ENCODE measurements around the gene KIAA0753. TPM values are rescaled to one million over a fixed set of nuclear protein-coding genes. Genes with fewer than 3 reads are reported as not detected.

The KIAA0753 gene
- polyA plus RNA-seq, 1 donor (not counting 4 experiments of a cell fraction or from before 2014, with no cell fraction given) = 11.6 TPM

DNA sequence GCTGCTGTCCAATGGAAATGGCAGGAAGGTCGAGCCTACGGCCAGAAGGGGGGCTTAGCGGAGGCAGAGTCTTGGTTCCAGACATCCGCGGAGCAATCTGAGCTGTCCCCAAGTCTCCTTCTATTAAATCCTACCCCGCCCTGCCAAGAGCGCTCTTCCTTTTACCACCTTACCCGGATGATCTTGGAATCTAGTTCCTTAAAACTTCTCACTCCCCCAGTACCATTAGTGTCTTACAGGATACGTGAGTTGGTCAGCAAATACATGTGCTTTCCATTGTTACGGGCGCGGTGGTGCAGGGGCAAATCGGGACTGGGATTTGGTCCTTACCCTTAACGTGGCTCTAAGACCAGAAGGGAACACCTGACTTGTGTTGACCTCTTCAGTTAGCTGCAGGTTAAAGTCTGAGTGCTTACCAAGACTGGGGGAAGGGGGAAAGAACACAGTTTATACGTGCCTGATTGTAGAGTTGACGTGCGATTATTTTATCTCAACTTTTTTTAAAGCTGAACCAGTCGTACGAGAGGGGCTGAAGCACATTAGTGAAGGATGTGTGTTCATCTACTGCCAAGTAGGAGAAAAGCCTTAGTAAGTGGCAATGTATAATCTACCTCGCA lies 844 bp upstream of the KIAA0753 start:
- H3K79me2 ChIP-seq (ENCODE audit: control insufficient read depth, insufficient read depth, low read length) = peaks cover 69% of the 10 kb centered on the region
- no peaks in the 10 kb centered on the region for H3K27me3 ChIP-seq (ENCODE audit: control insufficient read depth, extremely low read depth, insufficient read depth, low read length)
- FAIRE-seq = peak; percentile 84
- peak overlapping the region; percentile 76 for H3K27ac ChIP-seq (ENCODE audit: control insufficient read depth, insufficient read depth, low read length)
- peak overlapping the region; percentile 89 for H3K4me2 ChIP-seq (ENCODE audit: control insufficient read depth, extremely low read depth, insufficient read depth, low read depth, low read length)
- TF ChIP-seq, protein P1, sequence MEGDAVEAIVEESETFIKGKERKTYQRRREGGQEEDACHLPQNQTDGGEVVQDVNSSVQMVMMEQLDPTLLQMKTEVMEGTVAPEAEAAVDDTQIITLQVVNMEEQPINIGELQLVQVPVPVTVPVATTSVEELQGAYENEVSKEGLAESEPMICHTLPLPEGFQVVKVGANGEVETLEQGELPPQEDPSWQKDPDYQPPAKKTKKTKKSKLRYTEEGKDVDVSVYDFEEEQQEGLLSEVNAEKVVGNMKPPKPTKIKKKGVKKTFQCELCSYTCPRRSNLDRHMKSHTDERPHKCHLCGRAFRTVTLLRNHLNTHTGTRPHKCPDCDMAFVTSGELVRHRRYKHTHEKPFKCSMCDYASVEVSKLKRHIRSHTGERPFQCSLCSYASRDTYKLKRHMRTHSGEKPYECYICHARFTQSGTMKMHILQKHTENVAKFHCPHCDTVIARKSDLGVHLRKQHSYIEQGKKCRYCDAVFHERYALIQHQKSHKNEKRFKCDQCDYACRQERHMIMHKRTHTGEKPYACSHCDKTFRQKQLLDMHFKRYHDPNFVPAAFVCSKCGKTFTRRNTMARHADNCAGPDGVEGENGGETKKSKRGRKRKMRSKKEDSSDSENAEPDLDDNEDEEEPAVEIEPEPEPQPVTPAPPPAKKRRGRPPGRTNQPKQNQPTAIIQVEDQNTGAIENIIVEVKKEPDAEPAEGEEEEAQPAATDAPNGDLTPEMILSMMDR (optimal IDR thresholded peaks at IDR 0.05 in 1 of 3, IDR thresholded peaks at IDR 0.05 in 1 of 3, conservative IDR thresholded peaks at IDR 0.05 in 1 of 3; ENCODE audit: extremely low read depth in 1 of 3, insufficient read depth in 2 of 3, low read length in 3 of 3) = no peak
- no peak for TF ChIP-seq EZH2 (IDR thresholded peaks at IDR 0.05; ENCODE audit: low read length)
- H2AFZ ChIP-seq (ENCODE audit: control insufficient read depth, low read length) = no peak overlapping the region
- no peaks in the 10 kb centered on the region for H4K20me1 ChIP-seq (ENCODE audit: control insufficient read depth, extremely low read depth, insufficient read depth, low read length)
- peaks cover 4 to 17% of the 10 kb centered on the region in 2 experiments for H3K36me3 ChIP-seq (ENCODE audit: control insufficient read depth in 2 of 2, extremely low read depth in 1 of 2, insufficient read depth in 2 of 2, low read length in 2 of 2)
- H3K9me3 ChIP-seq (ENCODE audit: control insufficient read depth, low read depth, low read length) = no peaks in the 10 kb centered on the region
- peaks cover 38% of the 10 kb centered on the region for H3K4me1 ChIP-seq (ENCODE audit: control insufficient read depth, extremely low read depth, insufficient read depth, low read length)
- peak overlapping the region; percentile 76 to 89 (median 85) for H3K4me3 ChIP-seq (ENCODE audit: control insufficient read depth in 2 of 3, extremely low read depth in 1 of 3, insufficient read depth in 2 of 3, low read depth in 1 of 3, low read length in 3 of 3)
- dilution Hi-C loops (cut with MboI; ENCODE audit: extremely low pct_ligation_motif_present, low sequenced_read_pairs) = no loop called here
- DNase-seq (ENCODE audit: low read depth, low spot score) = no peak
- H3K9me1 ChIP-seq (ENCODE audit: control insufficient read depth, extremely low read depth, insufficient read depth, low read length) = peaks cover 3% of the 10 kb centered on the region
- H3K9ac ChIP-seq (ENCODE audit: control insufficient read depth, extremely low read depth, insufficient read depth, low read length) = peak overlapping the region; percentile 82

DNA sequence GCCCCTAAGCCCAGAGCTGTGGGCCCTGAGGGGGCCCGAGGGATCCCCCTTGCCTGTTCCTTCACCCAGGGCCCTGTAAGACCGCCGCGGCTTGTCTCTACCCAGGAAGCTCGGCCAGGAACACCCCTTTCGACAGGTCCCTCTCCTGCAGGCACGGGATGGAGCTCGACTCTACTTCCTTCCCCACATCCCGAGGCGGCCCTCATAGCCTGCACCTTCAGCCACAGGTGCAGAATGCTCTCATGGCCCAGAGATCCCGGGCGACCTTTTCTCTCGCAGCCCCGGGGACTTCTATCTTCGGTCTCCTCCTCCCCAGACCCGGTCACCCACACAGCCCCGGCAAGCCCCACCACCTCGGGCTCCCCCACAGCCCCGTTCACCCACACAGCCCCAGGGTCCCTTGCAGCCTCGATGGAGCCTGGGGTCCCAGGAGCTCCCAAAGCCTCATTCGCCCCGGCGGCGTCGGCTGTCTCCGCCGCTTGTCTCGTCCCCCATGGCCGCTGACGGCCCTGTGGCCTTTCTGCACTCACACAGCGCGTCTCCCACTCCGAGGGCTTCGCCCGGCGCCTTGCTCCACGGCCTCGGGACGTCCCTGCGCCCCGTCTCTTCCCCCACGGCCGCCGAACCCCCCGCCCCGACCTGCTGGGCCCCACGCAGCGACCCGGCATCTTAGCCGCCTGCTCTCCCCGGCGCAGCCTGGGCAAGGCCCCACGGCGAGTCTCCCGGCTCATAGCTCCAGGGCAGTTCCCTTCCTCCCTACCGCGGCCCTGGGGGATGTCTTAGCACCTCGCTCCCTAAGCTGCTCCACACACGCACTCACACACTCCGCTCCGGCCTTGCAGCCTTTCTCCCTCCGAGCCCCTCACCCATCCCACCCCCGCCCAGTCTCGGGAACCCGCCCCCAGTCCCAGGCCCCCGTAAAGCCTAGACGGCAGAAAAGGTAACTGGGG lies 650 bp downstream of the KIAA0753 start:
- Histone ChIP-seq H3K9me3 (ENCODE audit: control insufficient read depth, low read depth, low read length) (no peaks in the 10 kb centered on the region), H3K36me3 (ENCODE audit: control insufficient read depth in 2 of 2, extremely low read depth in 1 of 2, insufficient read depth in 2 of 2, low read length in 2 of 2) (peaks cover 2 to 14% of the 10 kb centered on the region in 2 experiments), H3K4me3 (ENCODE audit: control insufficient read depth in 2 of 3, extremely low read depth in 1 of 3, insufficient read depth in 2 of 3, low read depth in 1 of 3, low read length in 3 of 3) (peak overlapping the region; percentile 76 to 89 (median 85)), H3K4me2 (ENCODE audit: control insufficient read depth, extremely low read depth, insufficient read depth, low read depth, low read length) (peak overlapping the region; percentile 97), H3K9me1 (ENCODE audit: control insufficient read depth, extremely low read depth, insufficient read depth, low read length) (peaks cover 3% of the 10 kb centered on the region), H3K27ac (ENCODE audit: control insufficient read depth, insufficient read depth, low read length) (peak overlapping the region; percentile 76), H2AFZ (ENCODE audit: control insufficient read depth, low read length) (peak overlapping the region; percentile 83), H4K20me1 (ENCODE audit: control insufficient read depth, extremely low read depth, insufficient read depth, low read length) (no peaks in the 10 kb centered on the region), H3K27me3 (ENCODE audit: control insufficient read depth, extremely low read depth, insufficient read depth, low read length) (no peaks in the 10 kb centered on the region), H3K9ac (ENCODE audit: control insufficient read depth, extremely low read depth, insufficient read depth, low read length) (peak overlapping the region; percentile 82), H3K79me2 (ENCODE audit: control insufficient read depth, insufficient read depth, low read length) (peaks cover 58% of the 10 kb centered on the region), H3K4me1 (ENCODE audit: control insufficient read depth, extremely low read depth, insufficient read depth, low read length) (peaks cover 39% of the 10 kb centered on the region)
- no peak for TF ChIP-seq EZH2 (IDR thresholded peaks at IDR 0.05; ENCODE audit: low read length)
- TF ChIP-seq, protein P1 (optimal IDR thresholded peaks at IDR 0.05 in 1 of 3, IDR thresholded peaks at IDR 0.05 in 1 of 3, conservative IDR thresholded peaks at IDR 0.05 in 1 of 3; ENCODE audit: extremely low read depth in 1 of 3, insufficient read depth in 2 of 3, low read length in 3 of 3) = no peak
- FAIRE-seq = no peak
- no peak for DNase-seq (ENCODE audit: low read depth, low spot score)
- dilution Hi-C loops (cut with MboI; ENCODE audit: extremely low pct_ligation_motif_present, low sequenced_read_pairs) = no loop called here
